ENCODE measurements around the gene BLTP1. TPM values are rescaled to one million over a fixed set of nuclear protein-coding genes. Genes with fewer than 3 reads are reported as not detected.

Gene BLTP1
- total RNA-seq, 1 donor from 2014 or later, result 44.4 TPM

DNA sequence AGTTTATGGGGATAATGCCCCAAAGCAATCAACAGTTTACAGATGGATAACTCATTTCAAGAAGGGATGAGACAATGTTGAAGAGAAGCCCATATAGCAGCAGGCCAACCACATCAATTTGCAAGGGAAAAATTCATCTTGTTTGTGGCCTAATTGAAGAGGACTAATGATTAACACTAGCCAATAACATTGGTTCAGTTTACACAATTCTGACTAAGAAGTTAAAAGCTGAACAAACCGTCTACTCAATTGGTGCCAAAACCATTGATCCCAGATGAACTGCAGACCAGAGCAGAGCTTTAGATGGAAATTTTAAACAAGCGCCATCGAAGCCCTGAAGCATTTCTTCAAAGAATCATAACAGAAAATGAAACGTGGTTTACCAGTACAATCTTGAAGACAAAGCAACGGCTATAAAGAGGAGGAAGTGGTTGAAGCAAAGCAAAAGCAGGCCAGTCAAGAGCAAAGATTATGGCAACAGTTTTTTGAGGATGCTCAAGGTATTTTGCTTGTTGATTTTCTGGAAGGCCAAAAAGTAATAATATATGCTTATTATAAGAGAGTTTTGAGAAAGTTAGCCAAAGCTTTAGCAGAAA is 20.5 kb upstream of the BLTP1 start:
- intact Hi-C loops (cut with micrococcal nuclease), result no loop called here
- no peak overlapping the region for H3K4me3 Mint-ChIP-seq
- no peak for ATAC-seq (ENCODE audit: low read depth)

DNA sequence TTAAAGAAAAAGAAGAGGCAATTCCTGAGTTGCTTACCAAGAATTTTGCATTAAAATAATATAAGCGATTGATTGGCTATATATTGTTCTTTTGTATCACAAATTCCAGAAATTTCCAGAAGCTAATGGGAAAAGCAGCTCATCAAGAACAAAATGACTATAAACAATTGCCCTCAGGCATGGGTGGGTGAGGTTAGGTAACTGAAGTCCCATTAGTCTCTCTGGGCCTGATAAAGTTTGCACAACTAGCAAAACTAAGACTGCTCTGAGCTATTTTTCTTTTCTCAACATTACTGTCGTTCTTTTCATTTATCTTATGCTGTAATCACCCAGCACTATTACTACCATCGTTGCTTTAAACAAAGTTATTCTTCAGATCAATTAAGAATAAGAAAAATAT is 19.2 kb upstream of the BLTP1 start:
- TF ChIP-seq, protein P1, sequence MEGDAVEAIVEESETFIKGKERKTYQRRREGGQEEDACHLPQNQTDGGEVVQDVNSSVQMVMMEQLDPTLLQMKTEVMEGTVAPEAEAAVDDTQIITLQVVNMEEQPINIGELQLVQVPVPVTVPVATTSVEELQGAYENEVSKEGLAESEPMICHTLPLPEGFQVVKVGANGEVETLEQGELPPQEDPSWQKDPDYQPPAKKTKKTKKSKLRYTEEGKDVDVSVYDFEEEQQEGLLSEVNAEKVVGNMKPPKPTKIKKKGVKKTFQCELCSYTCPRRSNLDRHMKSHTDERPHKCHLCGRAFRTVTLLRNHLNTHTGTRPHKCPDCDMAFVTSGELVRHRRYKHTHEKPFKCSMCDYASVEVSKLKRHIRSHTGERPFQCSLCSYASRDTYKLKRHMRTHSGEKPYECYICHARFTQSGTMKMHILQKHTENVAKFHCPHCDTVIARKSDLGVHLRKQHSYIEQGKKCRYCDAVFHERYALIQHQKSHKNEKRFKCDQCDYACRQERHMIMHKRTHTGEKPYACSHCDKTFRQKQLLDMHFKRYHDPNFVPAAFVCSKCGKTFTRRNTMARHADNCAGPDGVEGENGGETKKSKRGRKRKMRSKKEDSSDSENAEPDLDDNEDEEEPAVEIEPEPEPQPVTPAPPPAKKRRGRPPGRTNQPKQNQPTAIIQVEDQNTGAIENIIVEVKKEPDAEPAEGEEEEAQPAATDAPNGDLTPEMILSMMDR (IDR thresholded peaks at IDR 0.05), result no peak
- no peak overlapping the region for H3K27ac Mint-ChIP-seq
- no peaks in the 10 kb centered on the region for H3K36me3 Mint-ChIP-seq (ENCODE audit: low read depth)
- ATAC-seq (ENCODE audit: low read depth) (no peak), DNase-seq (no peak)
- no peak overlapping the region for H3K4me3 Mint-ChIP-seq
- no peaks in the 10 kb centered on the region for H3K9me3 Mint-ChIP-seq
- CTCF ChIA-PET, result no interaction called here
- intact Hi-C loops (cut with micrococcal nuclease), result no loop called here
- POLR2A ChIA-PET, result no interaction called here
- no peaks in the 10 kb centered on the region for H3K4me1 Mint-ChIP-seq
- H3K27me3 Mint-ChIP-seq, result no peaks in the 10 kb centered on the region

More for the DNA sequence above, 20.5 kb upstream of the BLTP1 start:
- ChIA-PET CTCF (no interaction called here), POLR2A (no interaction called here)
- H3K27me3 Mint-ChIP-seq, result no peaks in the 10 kb centered on the region
- DNase-seq, result no peak
- no peaks in the 10 kb centered on the region for H3K4me1 Mint-ChIP-seq
- no peak overlapping the region for H3K27ac Mint-ChIP-seq
- no peaks in the 10 kb centered on the region for H3K36me3 Mint-ChIP-seq (ENCODE audit: low read depth)
- H3K9me3 Mint-ChIP-seq, result no peaks in the 10 kb centered on the region
- TF ChIP-seq, protein P1 (IDR thresholded peaks at IDR 0.05), result no peak

DNA sequence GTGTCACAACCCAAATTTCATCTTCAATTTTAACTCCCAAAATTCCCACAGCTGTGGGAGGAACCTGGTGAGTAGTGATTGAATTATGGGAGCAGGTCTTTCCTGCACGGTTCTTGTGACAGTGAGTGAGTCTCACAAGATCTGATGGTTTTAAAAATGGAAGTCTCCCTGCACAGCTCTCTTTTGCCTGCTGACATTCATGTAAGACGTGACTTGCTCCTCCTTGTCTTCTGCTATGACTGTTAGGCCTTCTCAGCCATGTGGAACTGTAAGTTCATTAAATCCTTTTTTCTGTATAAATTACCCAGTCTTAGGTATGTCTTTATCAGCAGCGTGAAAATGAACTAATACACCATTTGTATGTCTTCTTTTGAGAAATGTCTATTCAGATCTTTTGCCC is 13.0 kb upstream of the BLTP1 start:
- Mint-ChIP-seq H3K4me1 (no peaks in the 10 kb centered on the region), H3K9me3 (peaks cover 4% of the 10 kb centered on the region), H3K4me3 (no peak overlapping the region), H3K36me3 (ENCODE audit: low read depth) (no peaks in the 10 kb centered on the region), H3K27me3 (peaks cover 27% of the 10 kb centered on the region), H3K27ac (no peak overlapping the region)
- DNase-seq, result no peak
- TF ChIP-seq, protein P1 (IDR thresholded peaks at IDR 0.05), result no peak
- ChIA-PET CTCF (no interaction called here), POLR2A (no interaction called here)
- intact Hi-C loops (cut with micrococcal nuclease), result no loop called here
- ATAC-seq (ENCODE audit: low read depth), result no peak

DNA sequence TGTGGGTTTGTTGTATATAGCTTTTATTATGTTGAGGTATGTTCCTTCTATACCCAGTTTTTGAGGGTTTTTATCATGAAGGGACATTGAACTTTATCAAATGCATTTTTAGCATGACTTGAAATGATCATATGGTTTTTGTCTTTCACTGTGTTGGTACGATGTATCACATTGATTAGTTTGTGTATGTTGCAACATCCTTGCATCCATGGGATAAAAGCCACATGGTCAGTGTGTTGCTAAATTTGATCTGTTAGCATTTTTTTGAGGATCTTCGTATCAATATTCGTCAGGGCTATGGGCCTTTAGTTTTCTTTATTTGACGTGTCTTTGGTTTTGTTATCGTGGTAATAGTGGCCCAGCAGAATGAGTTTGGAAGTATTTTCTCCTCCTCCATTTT is 11.3 kb upstream of the BLTP1 start:
- intact Hi-C loops (cut with micrococcal nuclease), result no loop called here
- no peaks in the 10 kb centered on the region for H3K4me1 Mint-ChIP-seq
- CTCF ChIA-PET, result no interaction called here

DNA sequence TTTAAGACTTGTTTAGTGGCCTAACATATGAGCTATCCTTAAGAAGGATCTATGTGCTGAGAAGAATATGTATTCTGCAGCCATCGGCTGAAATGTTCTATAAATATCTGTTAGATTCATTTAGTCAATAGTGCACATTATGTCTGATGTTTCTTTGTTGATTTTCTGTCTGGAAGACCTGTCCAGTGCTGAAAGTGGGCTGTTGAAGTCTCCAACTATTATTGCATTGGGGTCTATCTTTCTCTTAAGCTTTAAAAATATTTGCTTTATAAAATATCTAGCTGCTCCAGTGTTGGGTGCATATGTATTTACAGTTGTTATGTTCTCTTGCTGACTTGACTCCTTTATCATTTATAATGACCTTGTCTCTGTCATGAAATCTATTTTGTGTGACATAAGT is 9.4 kb upstream of the BLTP1 start:
- Mint-ChIP-seq H3K4me1 (no peaks in the 10 kb centered on the region), H3K27ac (no peak overlapping the region), H3K9me3 (peaks cover 4% of the 10 kb centered on the region), H3K27me3 (peaks cover 41% of the 10 kb centered on the region), H3K4me3 (no peak overlapping the region), H3K36me3 (ENCODE audit: low read depth) (no peaks in the 10 kb centered on the region)
- no peak for ATAC-seq (ENCODE audit: low read depth)
- POLR2A ChIA-PET, result no interaction called here
- intact Hi-C loops (cut with micrococcal nuclease), result no loop called here
- CTCF ChIA-PET, result no interaction called here
- DNase-seq, result no peak
- TF ChIP-seq, protein P1 (IDR thresholded peaks at IDR 0.05), result no peak

More for the DNA sequence above, 11.3 kb upstream of the BLTP1 start:
- TF ChIP-seq, protein P1 (IDR thresholded peaks at IDR 0.05), result no peak
- Mint-ChIP-seq H3K27me3 (peaks cover 36% of the 10 kb centered on the region), H3K4me3 (no peak overlapping the region), H3K27ac (no peak overlapping the region), H3K36me3 (ENCODE audit: low read depth) (no peaks in the 10 kb centered on the region), H3K9me3 (peaks cover 4% of the 10 kb centered on the region)
- POLR2A ChIA-PET, result no interaction called here
- ATAC-seq (ENCODE audit: low read depth) (no peak), DNase-seq (no peak)

Measured in activated B cell treated with CpG ODN at 0.5 μM for 24 hours (primary cell).